OCI-LY7 (cell line): ENCODE measurements around the gene TSN. TPM values are rescaled to one million over a fixed set of nuclear protein-coding genes. Genes with fewer than 3 reads are reported as not detected.

Experiments
- BruUV-seq: library from RNA; stranded (reverse); fragments of 400-500 nt; replicated peaks from 2 replicates; lab custom pipeline; 2021; lab: Mats Ljungman, UMichigan
- CTCF ChIA-PET: fragments of 300-600 bp; sonication (Branson Sonifier 250); formaldehyde crosslinking; loops from one replicate; lab custom pipeline; 2022; ENCODE audit warnings: antibody characterized with exemption; ENCODE audit not compliant: unreplicated experiment; lab: Charles Lee
- POLR2A ChIA-PET: fragments of 300-600 bp; sonication (Branson Sonifier 250); formaldehyde crosslinking; loops from one replicate; lab custom pipeline; 2022; ENCODE audit warnings: antibody characterized with exemption; lab: Charles Lee
- DNase-seq: peaks from one replicate; pipeline ENCODE4 v3.0.0-alpha.2; 2015; ENCODE audit warnings: low spot score
- H2AFZ ChIP-seq: fragments of 200-600 bp; sonication (generic), shearing (Covaris generic); 2 replicates; pipeline ENCODE4 v1.6.1; 2014; ENCODE audit warnings: mild to moderate bottlenecking, antibody characterized with exemption, low read length, moderate library complexity
- H3K27ac ChIP-seq: fragments of 200-600 bp; sonication (generic); 2 replicates; pipeline ENCODE4 v1.5.1; 2014; ENCODE audit warnings: mixed run types, low read depth, mild to moderate bottlenecking, moderate library complexity, low read length, inconsistent platforms; ENCODE audit not compliant: poor library complexity, severe bottlenecking
- H3K36me3 ChIP-seq: fragments of 200-600 bp; sonication (generic); 2 replicates; pipeline ENCODE4 v1.6.1; 2014; ENCODE audit warnings: mild to moderate bottlenecking, antibody characterized with exemption, low read length, moderate library complexity, mixed read lengths; ENCODE audit not compliant: insufficient read depth
- H3K4me1 ChIP-seq: fragments of 200-600 bp; sonication (generic); 2 replicates; pipeline ENCODE4 v1.5.1; 2014; ENCODE audit warnings: mild to moderate bottlenecking, low read length; ENCODE audit not compliant: insufficient read depth, poor library complexity, severe bottlenecking
- H3K4me2 ChIP-seq: fragments of 200-600 bp; sonication (generic); 2 replicates; pipeline ENCODE4 v1.6.1; 2014; ENCODE audit warnings: mild to moderate bottlenecking, low read length
- H3K4me3 ChIP-seq: fragments of 200-600 bp; sonication (generic); 2 replicates; pipeline ENCODE4 v1.5.1; 2014; ENCODE audit warnings: mild to moderate bottlenecking, low read depth, low read length; ENCODE audit not compliant: poor library complexity, severe bottlenecking
- H3K79me2 ChIP-seq: fragments of 200-600 bp; sonication (generic); 2 replicates; pipeline ENCODE4 v1.6.1; 2016; ENCODE audit warnings: low read depth, mild to moderate bottlenecking, low read length, moderate library complexity, mixed read lengths; ENCODE audit not compliant: insufficient read depth
- H3K9me2 ChIP-seq: fragments of 200-600 bp; sonication (generic); 2 replicates; pipeline ENCODE4 v1.6.1; 2016; ENCODE audit warnings: mild to moderate bottlenecking, low read length, mixed read lengths; ENCODE audit not compliant: insufficient read depth
- H3K9me3 ChIP-seq: fragments of 200-600 bp; sonication (generic); 2 replicates; pipeline ENCODE4 v1.6.1; 2014; ENCODE audit warnings: mild to moderate bottlenecking, mixed run types, low read length, mixed read lengths
- H4K20me1 ChIP-seq: fragments of 200-600 bp; sonication (generic); 2 replicates; pipeline ENCODE4 v1.6.1; 2014; ENCODE audit warnings: mild to moderate bottlenecking, antibody characterized with exemption, low read length, moderate library complexity, mixed read lengths; ENCODE audit not compliant: insufficient read depth
- EZH2phosphoT487 ChIP-seq: fragments of 200-600 bp; sonication (generic); IDR thresholded peaks from 2 replicates; pipeline ENCODE4 v1.6.1; 2018; ENCODE audit warnings: low read depth, borderline replicate concordance, mild to moderate bottlenecking, mixed run types, antibody characterized with exemption, low read length, moderate library complexity, mixed read lengths
- intact Hi-C: fragments of 100-400 bp; cut with micrococcal nuclease; formaldehyde crosslinking; loops from one replicate; pipeline ENCODE4 v1.10.0; 2022; ENCODE audit not compliant: unreplicated experiment
- total RNA-seq, 2 experiments: library from RNA; depleted of rRNA in 1 of 2; stranded (reverse); fragments of >200 nt in 1 of 2; shearing (Covaris generic) in 1 of 2; gene quantifications; 2 replicates each; pipeline ENCODE4 v1.2.3, GENCODE V29; 2014 to 2022
- TF ChIP-seq, protein P1 (sequence below): fragments of 200-600 bp; sonication (generic); conservative IDR thresholded peaks from 2 replicates; pipeline ENCODE4 v1.5.1; 2014; ENCODE audit warnings: mild to moderate bottlenecking, antibody characterized with exemption, low read length, moderate library complexity, mixed read lengths

The TSN gene
- total RNA-seq, 2 experiments from 2014 or later, result 59.2 to 102 TPM

DNA sequence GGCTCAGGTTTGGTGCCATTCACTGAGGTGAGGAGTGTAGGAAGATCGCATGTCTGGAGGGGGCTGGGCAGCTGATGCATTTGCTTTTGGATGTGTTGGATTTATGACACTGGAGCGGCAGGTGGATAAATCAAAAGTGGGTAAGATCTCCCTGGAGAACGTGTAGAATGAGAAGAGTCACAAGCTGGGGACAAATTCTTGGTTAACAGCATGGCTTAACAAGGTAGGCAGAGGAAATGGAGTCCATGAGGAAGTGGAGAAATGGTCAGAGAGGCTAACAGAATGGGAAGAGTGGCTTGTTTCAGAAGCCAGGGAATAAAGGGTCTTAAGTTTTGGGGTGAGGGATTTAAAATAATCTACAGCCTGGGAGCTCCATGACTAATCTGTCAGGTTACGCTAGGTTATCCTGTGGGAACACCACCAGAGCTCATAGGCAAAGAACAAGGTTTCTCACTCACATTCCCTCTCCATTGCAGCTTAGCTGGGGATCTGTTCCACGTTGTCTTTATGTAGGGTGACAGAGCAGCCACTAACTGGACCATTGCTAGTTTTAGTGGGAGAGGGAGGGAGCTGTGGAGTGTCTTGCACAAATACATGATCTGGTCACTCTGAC lies 12.8 kb downstream of the TSN start:
- TF ChIP-seq, protein P1, sequence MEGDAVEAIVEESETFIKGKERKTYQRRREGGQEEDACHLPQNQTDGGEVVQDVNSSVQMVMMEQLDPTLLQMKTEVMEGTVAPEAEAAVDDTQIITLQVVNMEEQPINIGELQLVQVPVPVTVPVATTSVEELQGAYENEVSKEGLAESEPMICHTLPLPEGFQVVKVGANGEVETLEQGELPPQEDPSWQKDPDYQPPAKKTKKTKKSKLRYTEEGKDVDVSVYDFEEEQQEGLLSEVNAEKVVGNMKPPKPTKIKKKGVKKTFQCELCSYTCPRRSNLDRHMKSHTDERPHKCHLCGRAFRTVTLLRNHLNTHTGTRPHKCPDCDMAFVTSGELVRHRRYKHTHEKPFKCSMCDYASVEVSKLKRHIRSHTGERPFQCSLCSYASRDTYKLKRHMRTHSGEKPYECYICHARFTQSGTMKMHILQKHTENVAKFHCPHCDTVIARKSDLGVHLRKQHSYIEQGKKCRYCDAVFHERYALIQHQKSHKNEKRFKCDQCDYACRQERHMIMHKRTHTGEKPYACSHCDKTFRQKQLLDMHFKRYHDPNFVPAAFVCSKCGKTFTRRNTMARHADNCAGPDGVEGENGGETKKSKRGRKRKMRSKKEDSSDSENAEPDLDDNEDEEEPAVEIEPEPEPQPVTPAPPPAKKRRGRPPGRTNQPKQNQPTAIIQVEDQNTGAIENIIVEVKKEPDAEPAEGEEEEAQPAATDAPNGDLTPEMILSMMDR, result no peak
- no peak for TF ChIP-seq EZH2phosphoT487
- no peak overlapping the region for H2AFZ ChIP-seq
- intact Hi-C loops, result no loop called here
- H3K27ac ChIP-seq, result no peak overlapping the region
- peaks cover 23% of the 10 kb centered on the region for H3K4me1 ChIP-seq
- H3K9me3 ChIP-seq, result no peaks in the 10 kb centered on the region
- no peaks in the 10 kb centered on the region for H4K20me1 ChIP-seq
- no peak for DNase-seq
- POLR2A ChIA-PET, result interaction anchor here (0.9 to 1.1 kb wide), 2 partner anchors 10 to 36 kb away, joined by 3 to 4 read pairs; no protein-coding TSS in a partner anchor
- CTCF ChIA-PET, result interaction anchor here (0.5 kb wide), 1 partner anchor 19 kb away, joined by 4 read pairs; no protein-coding TSS in a partner anchor
- BruUV-seq, result no TSS peak
- peaks cover 64% of the 10 kb centered on the region for H3K36me3 ChIP-seq
- H3K9me2 ChIP-seq, result no peaks in the 10 kb centered on the region
- no peaks in the 10 kb centered on the region for H3K79me2 ChIP-seq
- no peak overlapping the region for H3K4me2 ChIP-seq
- H3K4me3 ChIP-seq, result no peak overlapping the region

DNA sequence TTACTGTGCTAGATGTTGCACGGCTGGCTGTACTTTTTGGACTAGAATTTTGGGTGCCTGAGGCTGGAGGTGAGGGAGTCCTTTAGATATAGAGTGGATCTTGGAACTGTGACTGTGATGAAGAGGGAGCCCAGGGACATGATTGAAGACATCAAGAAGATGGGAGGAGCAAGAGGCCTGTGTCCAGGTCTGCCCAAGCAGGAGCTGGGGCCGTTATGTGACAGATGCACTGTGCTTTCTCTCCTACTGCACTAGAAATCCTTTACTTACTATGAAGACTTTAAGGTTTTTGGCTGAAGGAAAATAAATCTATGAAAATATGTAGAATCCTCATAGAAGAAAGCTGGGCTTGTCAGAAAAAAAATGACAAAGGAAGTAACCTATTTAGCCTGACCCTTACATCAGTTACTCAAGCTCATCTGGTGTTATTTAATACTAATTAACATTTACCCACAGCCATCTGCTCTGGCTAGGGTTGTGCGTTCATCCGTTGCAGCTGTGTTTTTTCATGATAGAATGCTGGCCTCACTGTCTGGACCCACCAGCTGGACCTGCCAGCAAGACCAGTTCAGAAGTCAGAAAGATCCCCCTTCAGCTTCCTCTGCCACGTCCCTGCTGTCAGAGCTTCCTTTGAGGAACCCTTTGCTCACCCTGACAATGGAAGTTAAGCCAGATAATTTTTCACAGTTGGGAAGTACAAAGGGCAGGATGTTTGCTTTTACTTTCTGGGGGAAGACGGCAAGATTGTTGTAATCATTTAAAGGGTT lies 16.7 kb downstream of the TSN start:
- H3K4me2 ChIP-seq, result peak overlapping the region; percentile 65
- DNase-seq, result peak; percentile 81
- CTCF ChIA-PET, result interaction anchor here (0.7 to 2.1 kb wide), 4 partner anchors 31 to 125 kb away, joined by 3 to 7 read pairs (median 4); partner anchors contain the start of gene NIFK

More for the DNA sequence above, 16.7 kb downstream of the TSN start:
- H2AFZ ChIP-seq, result peak overlapping the region; percentile 73
- peak overlapping the region; percentile 87 for H3K27ac ChIP-seq
- no peaks in the 10 kb centered on the region for H3K9me2 ChIP-seq
- no TSS peak for BruUV-seq
- peaks cover 27% of the 10 kb centered on the region for H3K4me1 ChIP-seq
- TF ChIP-seq, protein P1, result no peak
- no peak for TF ChIP-seq EZH2phosphoT487
- H3K9me3 ChIP-seq, result no peaks in the 10 kb centered on the region
- H3K36me3 ChIP-seq, result peaks cover 26% of the 10 kb centered on the region
- no peaks in the 10 kb centered on the region for H4K20me1 ChIP-seq
- H3K79me2 ChIP-seq, result no peaks in the 10 kb centered on the region
- H3K4me3 ChIP-seq, result peak overlapping the region; percentile 43
- intact Hi-C loops, result loop anchor here (1.0 to 5.0 kb wide), 2 partner anchors 32 to 45 kb away; no protein-coding TSS in a partner anchor
- POLR2A ChIA-PET, result interaction anchor here (0.5 to 2.1 kb wide), 20 partner anchors 12 to 321 kb away, joined by 3 to 42 read pairs (median 4); partner anchors contain the start of genes NIFK and TSN
